AG04450 (cell line): ENCODE measurements around the gene TMEM245. TPM values are rescaled to one million over a fixed set of nuclear protein-coding genes. Genes with fewer than 3 reads are reported as not detected.
A peak's percentile ranks its signal among the peaks of the same experiment; 100 is the strongest.

Source experiments
- CTCF ChIA-PET: fragments of 300-600, 350-600 bp; formaldehyde crosslinking; extraction: SDS; loops from one replicate; lab custom pipeline; 2022; ENCODE audit warnings: antibody characterized with exemption, inconsistent platforms; lab: Charles Lee
- POLR2A ChIA-PET: fragments of 350-600 bp; formaldehyde crosslinking; extraction: SDS; loops from one replicate; lab custom pipeline; 2021; ENCODE audit warnings: antibody characterized with exemption, inconsistent platforms; lab: Yijun Ruan, JAX
- DNase-seq: peaks from one replicate; pipeline ENCODE4 v3.0.0-alpha.2; 2011; ENCODE audit warnings: low read depth, low spot score
- H3K27ac ChIP-seq: one replicate; pipeline ENCODE4 v1.5.1; 2012; ENCODE audit warnings: low read depth, low read length, control low read depth
- H3K27me3 ChIP-seq: one replicate; pipeline ENCODE4 v1.6.0; 2012; ENCODE audit warnings: low read length; ENCODE audit not compliant: control insufficient read depth, insufficient read depth
- H3K4me3 ChIP-seq: 2 replicates; pipeline ENCODE4 v1.5.1; 2011; ENCODE audit warnings: mild to moderate bottlenecking, low read depth, low read length, control low read depth
- H3K9me3 ChIP-seq: 2 replicates; pipeline ENCODE4 v1.5.1; 2012; ENCODE audit warnings: low read length; ENCODE audit not compliant: control insufficient read depth, insufficient read depth
- CTCF ChIP-seq: IDR thresholded peaks from 2 replicates; pipeline ENCODE4 v1.5.1; 2011; ENCODE audit warnings: low read depth, low read length, control low read depth, inconsistent platforms
- polyA plus RNA-seq: library from polyadenylated mRNA; depleted of rRNA; stranded (reverse); fragments of >200 nt; gene quantifications from 2 replicates; pipeline ENCODE4 v1.2.3, GENCODE V29; 2011

TMEM245 gene
- polyA plus RNA-seq, 1 experiment: 42.0 TPM

DNA sequence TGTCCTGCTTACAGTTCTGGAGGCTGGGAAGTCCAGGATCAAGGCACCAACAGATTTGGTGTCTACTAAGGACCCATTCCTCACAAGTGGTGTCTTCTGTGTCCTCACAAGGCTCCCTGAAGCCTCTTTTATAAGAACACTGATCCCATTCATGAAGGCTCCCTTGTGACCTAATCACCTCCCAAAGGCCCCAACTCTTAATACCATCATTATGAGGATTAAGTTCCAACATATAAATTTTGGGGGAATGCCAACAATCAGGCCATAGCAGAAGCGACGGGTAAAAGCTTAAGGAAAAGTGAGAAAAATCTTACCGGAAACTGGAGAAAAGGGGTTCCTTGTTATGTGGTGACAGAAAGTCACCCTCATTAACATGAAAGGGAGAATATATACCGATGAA is 117.6 kb downstream of the TMEM245 start:
- Histone ChIP-seq H3K27ac (no peak overlapping the region), H3K4me3 (no peak overlapping the region), H3K27me3 (no peaks in the 10 kb centered on the region), H3K9me3 (peaks cover 6% of the 10 kb centered on the region; the same call in 1 of the 2 replicates)
- CTCF ChIA-PET: no interaction called here
- no peak for DNase-seq
- POLR2A ChIA-PET: no interaction called here
- TF ChIP-seq CTCF: no peak

DNA sequence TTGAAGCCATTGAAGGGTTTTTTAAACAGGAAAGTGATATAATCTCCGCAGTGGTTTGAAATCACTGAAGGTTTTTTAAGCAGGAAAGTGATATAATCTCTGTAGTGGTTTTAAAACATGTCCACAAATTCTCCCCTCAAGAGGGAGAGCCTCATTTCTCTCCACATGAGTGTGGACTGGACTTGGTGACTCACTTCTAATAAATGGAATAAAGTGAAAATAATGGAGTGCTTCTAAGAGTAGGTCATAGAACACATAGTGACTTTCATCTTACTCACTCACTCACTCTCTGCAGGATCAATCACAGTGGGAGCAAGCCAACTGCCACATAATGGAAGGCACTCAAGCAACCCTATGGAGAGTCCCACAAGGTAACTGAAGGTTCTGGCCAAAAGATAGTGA is 118.5 kb downstream of the TMEM245 start:
- no peak for DNase-seq
- peak overlapping the region; percentile 22 for H3K27ac ChIP-seq
- TF ChIP-seq CTCF: no peak
- ChIA-PET POLR2A (no interaction called here), CTCF (no interaction called here)
- H3K4me3 ChIP-seq: no peak overlapping the region
- peaks cover 6% of the 10 kb centered on the region; the same call in 1 of the 2 replicates for H3K9me3 ChIP-seq
- H3K27me3 ChIP-seq: no peaks in the 10 kb centered on the region

GRCh38 chr9:108997112-108997511 is 122.6 kb downstream of the TMEM245 start:
- CTCF ChIA-PET: interaction anchor here (2.1 kb wide), 1 partner anchor 43 kb away, joined by 9 read pairs; no protein-coding TSS in a partner anchor
- Histone ChIP-seq H3K27ac (no peak overlapping the region), H3K4me3 (no peak overlapping the region), H3K9me3 (no peaks in the 10 kb centered on the region), H3K27me3 (no peaks in the 10 kb centered on the region)
- no peak for DNase-seq
- no peak for TF ChIP-seq CTCF
- POLR2A ChIA-PET: no interaction called here

DNA sequence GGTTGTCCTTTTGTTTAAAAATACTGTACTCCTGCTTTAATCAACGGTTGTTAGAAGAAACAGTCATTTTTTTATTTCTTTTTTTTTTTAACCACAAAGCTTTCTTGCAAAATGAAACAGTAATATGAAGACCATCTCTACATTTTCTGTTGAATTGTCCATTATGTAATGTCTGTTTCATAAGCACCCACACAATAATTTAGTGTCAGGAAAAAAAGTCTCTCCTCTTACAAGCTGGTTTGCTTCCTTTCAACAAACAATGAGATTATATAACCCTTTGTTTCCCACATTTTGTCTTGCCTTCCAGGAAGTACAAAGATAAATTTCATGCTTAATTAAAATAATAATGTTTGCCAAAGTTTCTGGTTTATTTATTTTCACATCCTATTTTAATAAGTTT is 123.1 kb downstream of the TMEM245 start:
- ChIA-PET POLR2A (no interaction called here), CTCF (interaction anchor here (2.1 kb wide), 1 partner anchor 43 kb away, joined by 9 read pairs; no protein-coding TSS in a partner anchor)
- TF ChIP-seq CTCF: no peak
- Histone ChIP-seq H3K4me3 (no peak overlapping the region), H3K27me3 (no peaks in the 10 kb centered on the region), H3K27ac (no peak overlapping the region), H3K9me3 (no peaks in the 10 kb centered on the region)
- no peak for DNase-seq

- TF ChIP-seq CTCF: no peak
- CTCF ChIA-PET: interaction anchor here (1.2 kb wide), 1 partner anchor 40 kb away, joined by 4 read pairs; no protein-coding TSS in a partner anchor
- no peaks in the 10 kb centered on the region for H3K9me3 ChIP-seq
- H3K27me3 ChIP-seq: no peaks in the 10 kb centered on the region
- POLR2A ChIA-PET: no interaction called here
- no peak overlapping the region for H3K4me3 ChIP-seq
- H3K27ac ChIP-seq: no peak overlapping the region
- DNase-seq: no peak
Observed at GRCh38 chr9:108994695-108995094, 125.1 kb downstream of the TMEM245 start.
